Smooth muscle cell (in vitro differentiated cells): Measurements from ENCODE around the gene TBC1D20. TPM values are rescaled to one million over a fixed set of nuclear protein-coding genes. Genes with fewer than 3 reads are reported as not detected.

Experiments
- DNase-seq: peaks from one replicate; lab custom pipeline; 2025; ENCODE audit not compliant: unreplicated experiment; lab: John Stamatoyannopoulos, UW
- H2AFZ ChIP-seq: fragments of 200-600 bp; sonication (generic); 2 replicates; pipeline ENCODE4 v1.6.0; 2016; ENCODE audit warnings: antibody characterized with exemption, low read depth, mild to moderate bottlenecking
- H3F3A ChIP-seq: fragments of 200-600 bp; sonication (generic); 2 replicates; pipeline ENCODE4 v1.6.0; 2017; ENCODE audit warnings: antibody characterized with exemption, low read depth
- H3K27ac ChIP-seq: fragments of 200-600 bp; sonication (generic); 2 replicates; pipeline ENCODE4 v1.5.1; 2016; ENCODE audit warnings: low read depth, mild to moderate bottlenecking
- H3K27me3 ChIP-seq: fragments of 200-600 bp; sonication (generic); 2 replicates; pipeline ENCODE4 v1.6.1; 2016; ENCODE audit warnings: low read depth, mild to moderate bottlenecking
- H3K36me3 ChIP-seq: fragments of 200-600 bp; sonication (generic); 2 replicates; pipeline ENCODE4 v1.5.1; 2016; ENCODE audit warnings: low read depth
- H3K4me1 ChIP-seq: fragments of 200-600 bp; sonication (generic); 2 replicates; pipeline ENCODE4 v1.5.1; 2016; ENCODE audit warnings: low read depth
- H3K4me2 ChIP-seq: fragments of 200-600 bp; sonication (generic); 2 replicates; pipeline ENCODE4 v1.6.0; 2016; ENCODE audit warnings: mild to moderate bottlenecking
- H3K4me3 ChIP-seq: fragments of 200-600 bp; sonication (generic); 2 replicates; pipeline ENCODE4 v1.5.1; 2016; ENCODE audit warnings: mild to moderate bottlenecking
- H3K79me2 ChIP-seq: fragments of 200-600 bp; sonication (generic); 2 replicates; pipeline ENCODE4 v1.6.0; 2016; ENCODE audit warnings: low read depth, mild to moderate bottlenecking
- H3K9ac ChIP-seq: fragments of 200-600 bp; sonication (generic); 2 replicates; pipeline ENCODE4 v1.6.0; 2016; ENCODE audit warnings: low read depth
- H3K9me3 ChIP-seq: fragments of 200-600 bp; sonication (generic); replicated peaks from 2 replicates; pipeline ENCODE4 v1.5.1; 2016; ENCODE audit warnings: low read depth
- H4K20me1 ChIP-seq: fragments of 200-600 bp; sonication (generic); 2 replicates; pipeline ENCODE4 v1.6.0; 2016; ENCODE audit warnings: low read depth
- CTCF ChIP-seq: fragments of 200-600 bp; sonication (generic); IDR thresholded peaks from 2 replicates; pipeline ENCODE4 v1.5.1; 2017; ENCODE audit warnings: borderline replicate concordance, mild to moderate bottlenecking, antibody characterized with exemption; ENCODE audit not compliant: insufficient read depth, poor library complexity, severe bottlenecking
- WGBS: methylation state at CpG from one replicate; pipeline ENCODE4 v1.1.7; 2016; ENCODE audit warnings: low lambda C conversion rate; 5-methylcytosine and 5-hydroxymethylcytosine counted together
- polyA plus RNA-seq: library from polyadenylated mRNA; unstranded; fragments of >200 nt; fragmentation: Nextera tagmentation; extraction: Ambion mirVana; gene quantifications from 2 replicates; pipeline ENCODE4 v1.2.1, GENCODE V29; 2016
- total RNA-seq: library from RNA; depleted of rRNA; stranded (reverse); fragments of >200 nt; gene quantifications from 2 replicates; pipeline ENCODE4 v1.2.3, GENCODE V29; 2014

TBC1D20 gene
- total and polyA plus RNA-seq, 2 experiments from 2014 or later: 41.6 to 41.9 TPM

GRCh38 chr20:474581-474980, 12.2 kb upstream of the TBC1D20 start:
- TF ChIP-seq CTCF: no peak
- no peak for DNase-seq

GRCh38 chr20:472889-473292, 10.6 kb upstream of the TBC1D20 start:
- H2AFZ ChIP-seq: no peak overlapping the region
- no peaks in the 10 kb centered on the region for H3K4me1 ChIP-seq
- H3K36me3 ChIP-seq: no peaks in the 10 kb centered on the region
- WGBS: 96% methylated on average over 1 of the region's 1 CpG
- H3K27ac ChIP-seq: no peak overlapping the region
- no peak for TF ChIP-seq CTCF
- no peaks in the 10 kb centered on the region for H4K20me1 ChIP-seq
- no peak overlapping the region for H3K9ac ChIP-seq
- no peaks in the 10 kb centered on the region for H3K9me3 ChIP-seq
- no peaks in the 10 kb centered on the region for H3F3A ChIP-seq
- no peak overlapping the region for H3K4me2 ChIP-seq
- no peaks in the 10 kb centered on the region for H3K79me2 ChIP-seq
- H3K4me3 ChIP-seq: no peak overlapping the region
- DNase-seq: no peak
- H3K27me3 ChIP-seq: no peaks in the 10 kb centered on the region

More at GRCh38 chr20:474581-474980, 12.2 kb upstream of the TBC1D20 start:
- Histone ChIP-seq H3K27ac (no peak overlapping the region), H2AFZ (no peak overlapping the region), H3K4me2 (no peak overlapping the region), H4K20me1 (peaks cover 13% of the 10 kb centered on the region), H3K27me3 (no peaks in the 10 kb centered on the region), H3K79me2 (no peaks in the 10 kb centered on the region), H3K36me3 (no peaks in the 10 kb centered on the region), H3F3A (no peaks in the 10 kb centered on the region), H3K4me1 (no peaks in the 10 kb centered on the region), H3K9ac (no peak overlapping the region), H3K4me3 (no peak overlapping the region), H3K9me3 (no peaks in the 10 kb centered on the region)
- WGBS: 85% methylated on average over 2 of the region's 2 CpGs

- no peak for DNase-seq
- H3K27ac ChIP-seq: no peak overlapping the region
- no peaks in the 10 kb centered on the region for H3K36me3 ChIP-seq
- no peaks in the 10 kb centered on the region for H3F3A ChIP-seq
- WGBS: 94% methylated on average over 9 of the region's 9 CpGs
- no peaks in the 10 kb centered on the region for H3K79me2 ChIP-seq
- H2AFZ ChIP-seq: no peak overlapping the region
- TF ChIP-seq CTCF: no peak
- H3K9ac ChIP-seq: no peak overlapping the region
- no peaks in the 10 kb centered on the region for H3K4me1 ChIP-seq
- no peak overlapping the region for H3K4me2 ChIP-seq
- H3K9me3 ChIP-seq: no peaks in the 10 kb centered on the region
- H4K20me1 ChIP-seq: no peaks in the 10 kb centered on the region
- no peak overlapping the region for H3K4me3 ChIP-seq
- H3K27me3 ChIP-seq: no peaks in the 10 kb centered on the region
These were observed 10.0 kb upstream of the TBC1D20 start for GRCh38 chr20:472137-472846.

GRCh38 chr20:469746-470490, 7.6 kb upstream of the TBC1D20 start:
- WGBS: 86% methylated on average over 8 of the region's 8 CpGs
- no peaks in the 10 kb centered on the region for H4K20me1 ChIP-seq
- no peak overlapping the region for H3K4me3 ChIP-seq
- TF ChIP-seq CTCF: no peak
- no peaks in the 10 kb centered on the region for H3K79me2 ChIP-seq
- H3F3A ChIP-seq: no peaks in the 10 kb centered on the region
- no peaks in the 10 kb centered on the region for H3K36me3 ChIP-seq
- no peak overlapping the region for H3K4me2 ChIP-seq
- H3K9ac ChIP-seq: no peak overlapping the region
- no peak for DNase-seq
- no peaks in the 10 kb centered on the region for H3K4me1 ChIP-seq
- H3K27me3 ChIP-seq: no peaks in the 10 kb centered on the region
- H2AFZ ChIP-seq: no peak overlapping the region
- no peaks in the 10 kb centered on the region for H3K9me3 ChIP-seq
- no peak overlapping the region for H3K27ac ChIP-seq
